GM19023 (cell line): ENCODE data around the gene MICAL2.

Experiments
- ATAC-seq: cut with Tn5 transposase; IDR thresholded peaks from one replicate; pipeline ENCODE4 v1.9.1; 2021; ENCODE audit warnings: mild to moderate bottlenecking, moderate library complexity; ENCODE audit not compliant: unreplicated experiment

The MICAL2 gene

GRCh38 chr11:12075822-12076821 is 34.3 kb upstream of the MICAL2 start:
- ATAC-seq = no peak

- no peak for ATAC-seq
Observed at GRCh38 chr11:12076840-12077534, 33.4 kb upstream of the MICAL2 start.

GRCh38 chr11:12077535-12078280 is 32.7 kb upstream of the MICAL2 start:
- ATAC-seq = no peak

GRCh38 chr11:12079726-12080556 is 30.4 kb upstream of the MICAL2 start:
- no peak for ATAC-seq

GRCh38 chr11:12083380-12083779 is 27.0 kb upstream of the MICAL2 start:
- no peak for ATAC-seq

- no peak for ATAC-seq
Observed at GRCh38 chr11:12084256-12084655, 26.1 kb upstream of the MICAL2 start.

GRCh38 chr11:12085371-12086251 is 24.8 kb upstream of the MICAL2 start:
- ATAC-seq = no peak

GRCh38 chr11:12086271-12087074 is 23.9 kb upstream of the MICAL2 start:
- no peak for ATAC-seq

GRCh38 chr11:12087075-12088004 is 23.1 kb upstream of the MICAL2 start:
- no peak for ATAC-seq

- ATAC-seq = no peak
Observed at GRCh38 chr11:12088047-12088481, 22.3 kb upstream of the MICAL2 start.

GRCh38 chr11:12088531-12088930 is 21.9 kb upstream of the MICAL2 start:
- ATAC-seq = no peak

- no peak for ATAC-seq
Observed at GRCh38 chr11:12089041-12089440, 21.3 kb upstream of the MICAL2 start.

GRCh38 chr11:12089473-12089872 is 20.9 kb upstream of the MICAL2 start:
- ATAC-seq = no peak

GRCh38 chr11:12090061-12090591 is 20.3 kb upstream of the MICAL2 start:
- no peak for ATAC-seq

- no peak for ATAC-seq
Observed at GRCh38 chr11:12090761-12091258, 19.6 kb upstream of the MICAL2 start.

- no peak for ATAC-seq
Observed at GRCh38 chr11:12091956-12092558, 18.3 kb upstream of the MICAL2 start.

- no peak for ATAC-seq
Observed at GRCh38 chr11:12092714-12093113, 17.7 kb upstream of the MICAL2 start.
